H1 (cell line): ENCODE data around the gene ENPP3. TPM values are rescaled to one million over a fixed set of nuclear protein-coding genes. Genes with fewer than 3 reads are reported as not detected.

Source experiments
- CTCF ChIA-PET: fragments of 300-600 bp; sonication (Branson Sonifier 250); formaldehyde crosslinking; loops from one replicate; lab custom pipeline; 2021; ENCODE audit not compliant: partially characterized antibody; lab: Charles Lee
- POLR2A ChIA-PET: fragments of 300-600 bp; sonication (Branson Sonifier 250); formaldehyde crosslinking; loops from one replicate; lab custom pipeline; 2021; ENCODE audit warnings: inconsistent platforms; ENCODE audit not compliant: partially characterized antibody; lab: Charles Lee
- DNase-seq, 2 experiments: peaks; one replicate each; pipeline versions ENCODE4 v3.0.0 to v3.0.0-alpha.2; 2010 to 2022; ENCODE audit warnings: low spot score in 2 of 2, low read depth in 1 of 2, mixed read lengths in 1 of 2
- FAIRE-seq: peaks from 2 replicates; lab custom pipeline; 2011; peaks lifted over from hg19 to GRCh38; lab: Jason Lieb, UNC
- H2AFZ ChIP-seq: 2 replicates; pipeline ENCODE4 v1.8.1; 2012; ENCODE audit warnings: low read length, inconsistent platforms
- H2AK5ac ChIP-seq: 2 replicates; pipeline ENCODE4 v1.6.1; 2013; ENCODE audit warnings: low read depth, low read length
- H2BK120ac ChIP-seq: replicated peaks from 2 replicates; pipeline ENCODE3; 2013; ENCODE audit warnings: low read depth, low read length, inconsistent platforms
- H2BK12ac ChIP-seq: 2 replicates; pipeline ENCODE4 v1.6.1; 2013; ENCODE audit warnings: low read depth, low read length
- H2BK15ac ChIP-seq: 2 replicates; pipeline ENCODE4 v1.6.1; 2013; ENCODE audit warnings: low read length
- H2BK20ac ChIP-seq: 2 replicates; pipeline ENCODE4 v1.6.1; 2013; ENCODE audit warnings: low read length
- H2BK5ac ChIP-seq: 2 replicates; pipeline ENCODE4 v1.6.1; 2013; ENCODE audit warnings: low read depth, low read length
- H3K14ac ChIP-seq: 2 replicates; pipeline ENCODE4 v1.6.1; 2013; ENCODE audit warnings: inconsistent platforms; ENCODE audit not compliant: insufficient read length
- H3K18ac ChIP-seq: 2 replicates; pipeline ENCODE4 v1.6.1; 2013; ENCODE audit warnings: low read length; ENCODE audit errors: extremely low read depth
- H3K23ac ChIP-seq: 2 replicates; pipeline ENCODE4 v1.6.1; 2013; ENCODE audit warnings: inconsistent platforms; ENCODE audit not compliant: insufficient read length
- H3K23me2 ChIP-seq: 2 replicates; pipeline ENCODE4 v1.6.1; 2013; ENCODE audit warnings: low read depth, low read length
- H3K27ac ChIP-seq: 2 replicates; pipeline ENCODE4 v1.6.1; 2011; ENCODE audit warnings: low read depth, low read length, inconsistent platforms
- H3K27me3 ChIP-seq, 4 experiments: replicated peaks in 1 of 4; 1 replicate in 1 of 4; 2 replicates in 3 of 4; pipeline versions ENCODE4 v1.6.1 to v1.8.1; 2011 to 2013; ENCODE audit warnings: low read length in 3 of 4, mild to moderate bottlenecking in 3 of 4, inconsistent platforms in 2 of 4, mixed read lengths in 2 of 4, moderate library complexity in 1 of 4; ENCODE audit not compliant: control insufficient read depth in 3 of 4, insufficient read depth in 3 of 4; ENCODE audit errors: extremely low read depth in 1 of 4
- H3K36me3 ChIP-seq, 4 experiments: 2 replicates each; pipeline versions ENCODE4 v1.6.1 to v1.8.1; 2011 to 2013; ENCODE audit warnings: mild to moderate bottlenecking in 4 of 4, low read length in 3 of 4, moderate library complexity in 2 of 4, control low read depth in 1 of 4, inconsistent platforms in 1 of 4; ENCODE audit not compliant: insufficient read depth in 4 of 4, control insufficient read depth in 2 of 4
- H3K4ac ChIP-seq: replicated peaks from 2 replicates; pipeline ENCODE3; 2013; ENCODE audit warnings: low read length, low read depth, mixed read lengths, inconsistent platforms; ENCODE audit not compliant: insufficient read length
- H3K4me1 ChIP-seq, 4 experiments: replicated peaks in 1 of 4; 1 replicate in 1 of 4; 2 replicates in 3 of 4; pipeline versions ENCODE4 v1.6.1 to v1.8.1; 2011 to 2013; ENCODE audit warnings: low read length in 3 of 4, inconsistent platforms in 2 of 4, mixed read lengths in 1 of 4; ENCODE audit not compliant: insufficient read depth in 4 of 4, control insufficient read depth in 3 of 4
- H3K4me2 ChIP-seq, 2 experiments: 2 replicates each; pipeline versions ENCODE4 v1.6.1 to v1.8.1; 2011 to 2013; ENCODE audit warnings: low read depth in 2 of 2, low read length in 2 of 2, control low read depth in 1 of 2, inconsistent platforms in 1 of 2, mild to moderate bottlenecking in 1 of 2; ENCODE audit not compliant: insufficient read depth in 1 of 2
- H3K4me3 ChIP-seq, 4 experiments: fragments of 200-600, 300-600 bp in 1 of 4; sonication (generic), shearing (Covaris generic), sonication (Bioruptor Twin) in 1 of 4; 2 replicates each; pipeline versions ENCODE4 v1.5.1 to v1.8.1; 2011 to 2016; ENCODE audit warnings: low read length in 4 of 4, low read depth in 3 of 4, control low read depth in 2 of 4, inconsistent platforms in 2 of 4, mild to moderate bottlenecking in 2 of 4, mixed read lengths in 1 of 4, moderate library complexity in 1 of 4; ENCODE audit not compliant: insufficient read depth in 2 of 4; ENCODE audit errors: extremely low read depth in 1 of 4
- H3K56ac ChIP-seq: replicated peaks from 2 replicates; pipeline ENCODE3; 2013; ENCODE audit warnings: low read depth, mild to moderate bottlenecking, mixed read lengths, low read length, inconsistent platforms; ENCODE audit not compliant: insufficient read length
- H3K79me1 ChIP-seq: 2 replicates; pipeline ENCODE4 v1.6.1; 2013; ENCODE audit warnings: low read depth, low read length, control low read depth
- H3K79me2 ChIP-seq, 2 experiments: 2 replicates each; pipeline versions ENCODE4 v1.6.1 to v1.8.1; 2012 to 2013; ENCODE audit warnings: low read length in 2 of 2, mild to moderate bottlenecking in 2 of 2, inconsistent platforms in 1 of 2; ENCODE audit not compliant: insufficient read depth in 2 of 2, control insufficient read depth in 1 of 2
- H3K9ac ChIP-seq, 4 experiments: replicated peaks in 1 of 4; 1 replicate in 1 of 4; 2 replicates in 3 of 4; pipeline versions ENCODE4 v1.6.1 to v1.8.1; 2011 to 2013; ENCODE audit warnings: low read depth in 3 of 4, low read length in 3 of 4, control low read depth in 2 of 4, mild to moderate bottlenecking in 2 of 4, moderate library complexity in 2 of 4, inconsistent platforms in 1 of 4; ENCODE audit errors: extremely low read depth in 1 of 4
- H3K9me3 ChIP-seq, 2 experiments: 2 replicates each; pipeline versions ENCODE4 v1.6.1 to v1.8.1; 2012 to 2013; ENCODE audit warnings: mild to moderate bottlenecking in 2 of 2, moderate library complexity in 2 of 2, control low read depth in 1 of 2, inconsistent platforms in 1 of 2, low read depth in 1 of 2, low read length in 1 of 2, mixed read lengths in 1 of 2; ENCODE audit not compliant: insufficient read depth in 2 of 2
- H4K20me1 ChIP-seq, 2 experiments: replicated peaks in 1 of 2; 2 replicates each; pipeline versions ENCODE3 to v1.8.1; 2011 to 2013; ENCODE audit warnings: inconsistent platforms in 2 of 2, low read length in 2 of 2, mild to moderate bottlenecking in 1 of 2; ENCODE audit not compliant: insufficient read depth in 2 of 2, control insufficient read depth in 1 of 2
- H4K5ac ChIP-seq: 2 replicates; pipeline ENCODE4 v1.6.1; 2013; ENCODE audit warnings: low read length, low read depth, mixed read lengths, inconsistent platforms; ENCODE audit not compliant: insufficient read length
- H4K8ac ChIP-seq: 2 replicates; pipeline ENCODE4 v1.8.0; 2013; ENCODE audit warnings: mild to moderate bottlenecking, moderate library complexity, low read length, inconsistent platforms; ENCODE audit not compliant: insufficient read depth; ENCODE audit errors: extremely low read depth
- H4K91ac ChIP-seq: replicated peaks from 2 replicates; pipeline ENCODE3; 2013; ENCODE audit warnings: low read length, mixed read lengths, inconsistent platforms; ENCODE audit not compliant: insufficient read length
- HDAC2 ChIP-seq, 2 experiments: fragments of 300-600 bp in 1 of 2; sonication (generic) in 1 of 2; IDR thresholded peaks; 2 replicates each; pipeline ENCODE4 v1.6.1; 2011 to 2012; ENCODE audit warnings: low read depth in 2 of 2, low read length in 2 of 2, mild to moderate bottlenecking in 2 of 2, moderate library complexity in 2 of 2, borderline replicate concordance in 1 of 2, inconsistent platforms in 1 of 2
- SIN3A ChIP-seq, 2 experiments: IDR thresholded peaks in 1 of 2; conservative IDR thresholded peaks in 1 of 2; 2 replicates each; pipeline ENCODE4 v1.6.1; 2011 to 2012; ENCODE audit warnings: low read length in 2 of 2, improper control_type of control experiment in 1 of 2, low read depth in 1 of 2, mild to moderate bottlenecking in 1 of 2
- TAF7 ChIP-seq: optimal IDR thresholded peaks from 2 replicates; pipeline ENCODE3; 2011; ENCODE audit warnings: low read depth, mild to moderate bottlenecking, inconsistent platforms, low read length, moderate library complexity, borderline replicate concordance
- TEAD4 ChIP-seq: IDR thresholded peaks from 2 replicates; pipeline ENCODE4 v1.6.1; 2012; ENCODE audit warnings: low read depth, low read length, inconsistent platforms, mixed read lengths
- YY1 ChIP-seq: IDR thresholded peaks from 2 replicates; pipeline ENCODE4 v1.6.1; 2011; ENCODE audit warnings: low read depth, mild to moderate bottlenecking, low read length
- WGBS, 2 experiments: shearing (Covaris generic) in 1 of 2; methylation state at CpG; one replicate each; pipeline versions ENCODE4 v1.1.6 to v1.1.7; 2013 to 2015; ENCODE audit warnings: low lambda C conversion rate in 2 of 2, mixed read lengths in 2 of 2, inconsistent platforms in 1 of 2, low coverage in 1 of 2, missing lambda C conversion rate in 1 of 2; ENCODE audit not compliant: insufficient replicate concordance in 2 of 2, insufficient coverage in 1 of 2, insufficient read length in 1 of 2; ENCODE audit errors: extremely low coverage in 1 of 2, missing lambda C conversion rate in 1 of 2; 5-methylcytosine and 5-hydroxymethylcytosine counted together
- polyA plus RNA-seq, 7 experiments: library from polyadenylated mRNA; depleted of rRNA in 3 of 7; stranded (reverse) in 5 of 7; unstranded in 2 of 7; fragments of >200 nt in 5 of 7; fragments of 200-250 nt in 2 of 7; gene quantifications; 1 replicate in 5 of 7; 2 replicates in 1 of 7; 4 replicates in 1 of 7; pipeline versions ENCODE4 v1.2.1 to v1.2.3, GENCODE V29; 2011 to 2013; ENCODE audit warnings: missing spikeins in 2 of 7, mixed read lengths in 2 of 7
- total RNA-seq: library from RNA; stranded (reverse); fragmentation: NEBNext Ultra II Directional; extraction: Animal tissue kit (Norgen Biotek cat#: 25700); gene quantifications from 2 replicates; pipeline ENCODE4 v1.2.1, GENCODE V29; 2021
- TF ChIP-seq, protein P1 (sequence below): IDR thresholded peaks from 2 replicates; pipeline ENCODE4 v1.6.1; 2012; ENCODE audit warnings: low read length, inconsistent platforms

ENPP3 gene
- total and polyA plus RNA-seq, 2 of the 8 experiments (the other 6 are each of a cell fraction or from before 2014, with no cell fraction given), result 0.11 TPM; not detected in 1

DNA sequence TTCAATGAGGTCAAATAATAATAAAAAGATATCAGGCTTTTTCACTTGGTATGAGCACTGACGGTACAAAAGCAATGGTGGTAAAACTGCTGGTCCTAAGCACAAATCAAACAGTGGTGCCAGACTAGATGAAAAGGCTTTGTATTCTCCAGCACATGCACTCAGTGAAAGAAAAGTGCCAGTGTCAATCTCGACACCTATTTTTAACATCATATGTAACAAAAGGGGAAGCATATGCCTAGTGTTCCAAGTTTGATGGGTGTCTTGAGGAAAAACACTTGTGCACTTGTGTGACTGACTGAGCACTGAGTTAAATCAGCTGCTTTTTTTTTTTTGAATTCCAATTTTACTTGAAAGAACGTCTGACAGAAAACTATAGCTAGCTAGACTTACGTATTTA, 36.4 kb upstream of the ENPP3 start:
- Histone ChIP-seq H2BK5ac (no peak overlapping the region), H3K9me3 (no peaks in the 10 kb centered on the region), H3K36me3 (peaks cover 5 to 58% (median 22%) of the 10 kb centered on the region in 4 experiments; a peak in 7 of 8 replicates), H3K27ac (no peak overlapping the region), H2BK15ac (no peak overlapping the region), H3K14ac (no peak overlapping the region), H2BK12ac (no peak overlapping the region), H3K4me1 (no peaks in the 10 kb centered on the region), H4K20me1 (no peaks in the 10 kb centered on the region), H3K79me1 (no peaks in the 10 kb centered on the region), H4K8ac (no peak overlapping the region), H3K56ac (no peak overlapping the region), H4K91ac (no peak overlapping the region), H3K9ac (no peak overlapping the region), H3K4ac (no peak overlapping the region), H2AFZ (no peak overlapping the region), H2BK120ac (no peak overlapping the region), H3K18ac (no peak overlapping the region), H3K23ac (no peak overlapping the region), H2BK20ac (no peak overlapping the region), H3K79me2 (no peaks in the 10 kb centered on the region), H3K23me2 (no peaks in the 10 kb centered on the region), H3K4me2 (no peak overlapping the region), H3K27me3 (no peaks in the 10 kb centered on the region), H3K4me3 (no peak overlapping the region), H2AK5ac (no peak overlapping the region), H4K5ac (no peak overlapping the region)
- FAIRE-seq (no peak), DNase-seq (no peak)
- CTCF ChIA-PET, result interaction anchor here (0.9 to 1.0 kb wide), 2 partner anchors 27 to 728 kb away, joined by 3 read pairs; partner anchors contain the start of gene MED23
- TF ChIP-seq TEAD4 (no peak), TAF7 (no peak), HDAC2 (IDR thresholded peaks at IDR 0.05; ENCODE audit: borderline replicate concordance in 1 of 2, low read depth in 2 of 2, low read length in 2 of 2) (no peak), SIN3A (conservative IDR thresholded peaks at IDR 0.05 in 1 of 2, IDR thresholded peaks at IDR 0.05 in 1 of 2; ENCODE audit: low read depth in 1 of 2, low read length in 2 of 2) (no peak), YY1 (no peak)
- TF ChIP-seq, protein P1, sequence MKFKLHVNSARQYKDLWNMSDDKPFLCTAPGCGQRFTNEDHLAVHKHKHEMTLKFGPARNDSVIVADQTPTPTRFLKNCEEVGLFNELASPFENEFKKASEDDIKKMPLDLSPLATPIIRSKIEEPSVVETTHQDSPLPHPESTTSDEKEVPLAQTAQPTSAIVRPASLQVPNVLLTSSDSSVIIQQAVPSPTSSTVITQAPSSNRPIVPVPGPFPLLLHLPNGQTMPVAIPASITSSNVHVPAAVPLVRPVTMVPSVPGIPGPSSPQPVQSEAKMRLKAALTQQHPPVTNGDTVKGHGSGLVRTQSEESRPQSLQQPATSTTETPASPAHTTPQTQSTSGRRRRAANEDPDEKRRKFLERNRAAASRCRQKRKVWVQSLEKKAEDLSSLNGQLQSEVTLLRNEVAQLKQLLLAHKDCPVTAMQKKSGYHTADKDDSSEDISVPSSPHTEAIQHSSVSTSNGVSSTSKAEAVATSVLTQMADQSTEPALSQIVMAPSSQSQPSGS, result no peak
- 93% methylated on average over 4 of the region's 4 CpGs; no CpG with 5 or more reads in 1 of the 2 experiments for WGBS, 2 experiments
- POLR2A ChIA-PET, result interaction anchor here (2.0 kb wide), 1 partner anchor 9 kb away, joined by 4 read pairs; no protein-coding TSS in a partner anchor
